Neural crest cell (in vitro differentiated cells): ENCODE results near the gene PI4KA. TPM values are rescaled to one million over a fixed set of nuclear protein-coding genes. Genes with fewer than 3 reads are reported as not detected.
"Not testable (repeated sequence)": the region's sequence is repeated elsewhere in the genome, so short reads cannot be mapped to it uniquely, and the experiment has no call there.

Source experiments
- DNase-seq: peaks from one replicate; pipeline ENCODE4 v3.0.0; 2021; ENCODE audit warnings: low read depth, mixed read lengths, low spot score
- H3K27ac Mint-ChIP-seq: one replicate; pipeline ENCODE4 v1.8.0; 2021; ENCODE audit warnings: mild to moderate bottlenecking, mixed read lengths; ENCODE audit not compliant: unreplicated experiment
- H3K27me3 Mint-ChIP-seq: 2 replicates; pipeline ENCODE4 v1.8.0; 2021; ENCODE audit warnings: low read depth, mild to moderate bottlenecking, mixed read lengths
- H3K36me3 Mint-ChIP-seq: 2 replicates; pipeline ENCODE4 v1.8.0; 2021; ENCODE audit warnings: low read depth, mild to moderate bottlenecking, mixed read lengths
- H3K4me1 Mint-ChIP-seq: 2 replicates; pipeline ENCODE4 v1.8.0; 2021; ENCODE audit warnings: mixed read lengths
- H3K4me3 Mint-ChIP-seq: one replicate; pipeline ENCODE4 v1.8.0; 2021; ENCODE audit warnings: mild to moderate bottlenecking, mixed read lengths
- H3K9me3 Mint-ChIP-seq: 2 replicates; pipeline ENCODE4 v1.8.0; 2021; ENCODE audit warnings: mixed read lengths
- total RNA-seq: library from RNA; stranded (reverse); gene quantifications from 2 replicates; pipeline ENCODE4 v1.2.1, GENCODE V29; 2021
- TF ChIP-seq, protein P1 (sequence below): fragments of 200-600 bp; sonication (generic); conservative IDR thresholded peaks from 2 replicates; pipeline ENCODE4 v1.5.0; 2021; ENCODE audit warnings: antibody characterized with exemption, mild to moderate bottlenecking

Gene PI4KA
- total RNA-seq, 1 donor from 2014 or later: 85.8 TPM

DNA sequence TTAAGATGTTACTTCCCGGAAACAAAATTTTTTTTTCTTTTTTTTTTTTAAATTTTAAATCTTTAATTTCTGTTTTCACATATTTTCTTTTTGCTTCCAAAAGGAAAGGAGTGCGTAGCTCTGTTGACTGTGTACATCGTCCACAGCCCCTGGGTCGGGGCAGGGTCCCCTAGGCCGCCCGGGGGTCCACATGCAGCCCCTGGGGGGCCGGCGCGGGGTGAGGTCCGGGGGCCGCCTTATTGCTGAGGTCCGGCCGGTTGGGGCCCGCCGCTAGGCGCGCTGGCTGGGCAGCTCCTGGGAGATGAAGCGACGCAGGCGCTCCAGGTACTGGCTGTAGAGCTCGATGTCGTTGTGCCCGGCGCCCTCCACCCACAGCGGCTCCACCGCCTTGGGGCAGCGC lies 191.1 kb downstream of the PI4KA start:
- H3K4me1 Mint-ChIP-seq, H3K9me3 Mint-ChIP-seq, H3K27ac Mint-ChIP-seq, H3K27me3 Mint-ChIP-seq, DNase-seq, H3K36me3 Mint-ChIP-seq, H3K4me3 Mint-ChIP-seq: not testable (repeated sequence)

DNA sequence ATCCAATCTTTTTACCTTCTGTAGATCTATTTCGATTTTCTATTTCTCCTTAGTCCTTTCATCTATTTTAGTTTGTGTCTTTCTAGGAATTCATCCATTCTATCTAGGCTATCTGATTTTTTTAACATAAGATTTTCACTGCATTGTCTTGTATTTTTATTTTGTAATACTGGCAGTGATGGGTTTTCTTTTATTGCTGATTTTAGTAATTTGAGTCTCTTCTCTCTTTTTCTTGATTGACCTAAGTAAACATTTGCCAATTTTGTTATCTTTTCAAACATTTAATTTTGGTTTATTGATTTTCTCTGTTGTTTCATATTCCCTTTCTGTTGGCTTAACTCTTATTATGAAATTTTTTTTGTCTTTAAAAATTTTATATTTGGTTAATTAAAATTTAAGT lies 192.1 kb downstream of the PI4KA start:
- Mint-ChIP-seq H3K9me3 (no peaks in the 10 kb centered on the region), H3K36me3 (no peaks in the 10 kb centered on the region), H3K4me3 (no peak overlapping the region), H3K4me1 (no peaks in the 10 kb centered on the region), H3K27ac (no peak overlapping the region), H3K27me3 (peaks cover 7% of the 10 kb centered on the region)
- no peak for DNase-seq
- TF ChIP-seq, protein P1, sequence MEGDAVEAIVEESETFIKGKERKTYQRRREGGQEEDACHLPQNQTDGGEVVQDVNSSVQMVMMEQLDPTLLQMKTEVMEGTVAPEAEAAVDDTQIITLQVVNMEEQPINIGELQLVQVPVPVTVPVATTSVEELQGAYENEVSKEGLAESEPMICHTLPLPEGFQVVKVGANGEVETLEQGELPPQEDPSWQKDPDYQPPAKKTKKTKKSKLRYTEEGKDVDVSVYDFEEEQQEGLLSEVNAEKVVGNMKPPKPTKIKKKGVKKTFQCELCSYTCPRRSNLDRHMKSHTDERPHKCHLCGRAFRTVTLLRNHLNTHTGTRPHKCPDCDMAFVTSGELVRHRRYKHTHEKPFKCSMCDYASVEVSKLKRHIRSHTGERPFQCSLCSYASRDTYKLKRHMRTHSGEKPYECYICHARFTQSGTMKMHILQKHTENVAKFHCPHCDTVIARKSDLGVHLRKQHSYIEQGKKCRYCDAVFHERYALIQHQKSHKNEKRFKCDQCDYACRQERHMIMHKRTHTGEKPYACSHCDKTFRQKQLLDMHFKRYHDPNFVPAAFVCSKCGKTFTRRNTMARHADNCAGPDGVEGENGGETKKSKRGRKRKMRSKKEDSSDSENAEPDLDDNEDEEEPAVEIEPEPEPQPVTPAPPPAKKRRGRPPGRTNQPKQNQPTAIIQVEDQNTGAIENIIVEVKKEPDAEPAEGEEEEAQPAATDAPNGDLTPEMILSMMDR: no peak

DNA sequence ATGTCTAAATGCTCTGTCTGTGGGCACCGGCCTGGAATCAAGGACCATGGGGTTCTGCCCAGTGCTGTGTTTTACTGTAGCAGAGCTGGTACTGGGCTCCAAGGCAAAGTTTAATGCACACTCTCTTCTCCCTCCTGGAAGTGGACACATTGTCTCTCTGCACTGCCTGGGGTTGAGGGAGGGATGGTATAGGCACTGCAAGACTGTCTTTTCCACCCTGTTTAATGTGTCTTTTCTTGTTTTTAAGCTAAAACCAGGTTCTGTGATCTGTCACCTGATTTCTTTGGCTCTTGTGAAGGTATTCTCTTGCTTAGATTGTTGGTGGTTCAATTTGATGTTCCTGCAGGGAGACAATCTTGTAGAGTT lies 194.0 kb downstream of the PI4KA start:
- no peaks in the 10 kb centered on the region for H3K9me3 Mint-ChIP-seq
- DNase-seq: no peak
- TF ChIP-seq, protein P1: no peak
- H3K4me1 Mint-ChIP-seq: no peaks in the 10 kb centered on the region
- H3K27me3 Mint-ChIP-seq: peaks cover 25% of the 10 kb centered on the region
- no peak overlapping the region for H3K27ac Mint-ChIP-seq
- H3K4me3 Mint-ChIP-seq: no peak overlapping the region
- no peaks in the 10 kb centered on the region for H3K36me3 Mint-ChIP-seq

GRCh38 chr22:20663941-20664593 lies 194.5 kb downstream of the PI4KA start:
- H3K9me3 Mint-ChIP-seq: no peaks in the 10 kb centered on the region
- no peak overlapping the region for H3K27ac Mint-ChIP-seq
- no peak overlapping the region for H3K4me3 Mint-ChIP-seq
- no peaks in the 10 kb centered on the region for H3K36me3 Mint-ChIP-seq
- no peak for DNase-seq
- H3K27me3 Mint-ChIP-seq: peaks cover 30% of the 10 kb centered on the region
- TF ChIP-seq, protein P1: no peak
- no peaks in the 10 kb centered on the region for H3K4me1 Mint-ChIP-seq

DNA sequence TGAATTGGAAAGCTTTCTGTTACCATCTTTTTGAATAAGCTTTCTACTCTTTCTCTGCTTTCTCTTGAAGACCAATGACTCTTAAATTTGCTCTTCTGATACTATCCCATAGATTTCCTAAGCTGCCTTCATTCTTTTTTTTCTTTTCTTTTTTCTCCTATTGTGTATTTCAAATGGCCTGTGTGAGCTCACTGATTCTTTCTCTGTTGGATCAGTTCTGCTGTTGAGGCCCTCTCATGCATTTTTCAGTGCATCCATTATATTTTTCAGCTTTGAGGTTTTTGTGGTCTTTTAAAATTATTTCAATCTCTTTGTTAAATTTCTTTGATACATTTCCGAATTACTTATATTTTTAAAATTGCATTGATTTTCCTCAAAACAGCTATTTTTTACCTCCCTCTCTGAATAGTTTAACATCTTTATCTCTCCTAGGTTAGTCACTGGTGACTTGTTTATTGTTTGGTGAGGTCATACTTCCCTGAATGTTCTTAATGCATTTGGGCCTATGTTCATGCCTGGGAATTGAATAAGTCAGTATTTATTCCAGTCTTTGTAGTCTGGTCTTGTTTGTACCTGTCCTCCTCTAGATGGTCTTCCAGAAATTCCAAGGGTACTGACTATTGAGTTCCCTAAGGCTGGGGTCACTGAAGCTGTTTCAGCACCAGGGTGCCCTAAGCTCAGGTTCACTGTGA lies 195.3 kb downstream of the PI4KA start:
- no peaks in the 10 kb centered on the region for H3K4me1 Mint-ChIP-seq
- no peaks in the 10 kb centered on the region for H3K36me3 Mint-ChIP-seq
- H3K4me3 Mint-ChIP-seq: no peak overlapping the region
- no peaks in the 10 kb centered on the region for H3K9me3 Mint-ChIP-seq
- DNase-seq: no peak
- H3K27ac Mint-ChIP-seq: no peak overlapping the region
- H3K27me3 Mint-ChIP-seq: peaks cover 38% of the 10 kb centered on the region
- TF ChIP-seq, protein P1: no peak

- not testable (repeated sequence) for H3K27ac Mint-ChIP-seq, H3K9me3 Mint-ChIP-seq, H3K4me3 Mint-ChIP-seq, H3K4me1 Mint-ChIP-seq, DNase-seq, H3K36me3 Mint-ChIP-seq
- peaks cover 44% of the 10 kb centered on the region for H3K27me3 Mint-ChIP-seq
These were observed 196.0 kb downstream of the PI4KA start for GRCh38 chr22:20662524-20663036.
